ENCODE measurements around the gene PTPRM.

GRCh38 chr18:7877609-7878008 is 310.5 kb downstream of the PTPRM start:
- TF ChIP-seq ZNF513 (tag by site-specific recombination; IDR thresholded peaks at IDR 0.05) (no peak), ZNF664 (tag by site-specific recombination; IDR thresholded peaks at IDR 0.05) (no peak), CTCF (tag by site-specific recombination; IDR thresholded peaks at IDR 0.05) (no peak), REST (tag by site-specific recombination; IDR thresholded peaks at IDR 0.05) (no peak), ZNF48 (tag by site-specific recombination; IDR thresholded peaks at IDR 0.05) (no peak), ZBTB21 (tag by site-specific recombination; IDR thresholded peaks at IDR 0.05) (no peak), ZBTB8A (tag by site-specific recombination; IDR thresholded peaks at IDR 0.05) (no peak), ZBTB6 (tag by site-specific recombination; IDR thresholded peaks at IDR 0.05) (no peak), KLF9 (tag by site-specific recombination; IDR thresholded peaks at IDR 0.05; ENCODE audit: low read depth) (no peak), MZF1 (tag by site-specific recombination; IDR thresholded peaks at IDR 0.05; ENCODE audit: borderline replicate concordance) (no peak), ZNF658 (tag by site-specific recombination; IDR thresholded peaks at IDR 0.05) (no peak)

All from HEK293 (cell line).